ENCODE results near the gene SMPD4.
"Not testable (repeated sequence)": the region's sequence is repeated elsewhere in the genome, so short reads cannot be mapped to it uniquely, and the experiment has no call there.

The SMPD4 gene

GRCh38 chr2:130181325-130181879, at the start of gene SMPD4:
Gene SMPD4, minus strand, starts transcription at chr2:130181602. Its CDS starts 5,010 bp downstream, at chr2:130176592.
- in situ Hi-C loops (cut with MboI; ENCODE audit: low sequenced_read_pairs): no loop called here

- in situ Hi-C loops (cut with MboI; ENCODE audit: low sequenced_read_pairs): not testable (repeated sequence)
These were observed 49.5 kb upstream of the SMPD4 start for GRCh38 chr2:130230907-130231306.

- in situ Hi-C loops (cut with MboI; ENCODE audit: low sequenced_read_pairs): not testable (repeated sequence)
These were observed 49.0 kb upstream of the SMPD4 start for GRCh38 chr2:130230376-130230775.

GRCh38 chr2:130229161-130229510, 47.7 kb upstream of the SMPD4 start:
- in situ Hi-C loops (cut with MboI; ENCODE audit: low sequenced_read_pairs): not testable (repeated sequence)

- in situ Hi-C loops (cut with MboI; ENCODE audit: low sequenced_read_pairs): not testable (repeated sequence)
These were observed 47.2 kb upstream of the SMPD4 start for GRCh38 chr2:130228467-130229160.

GRCh38 chr2:130228005-130228404, 46.6 kb upstream of the SMPD4 start:
- in situ Hi-C loops (cut with MboI; ENCODE audit: low sequenced_read_pairs): not testable (repeated sequence)

GRCh38 chr2:130222523-130222922, 41.1 kb upstream of the SMPD4 start:
- in situ Hi-C loops (cut with MboI; ENCODE audit: low sequenced_read_pairs): not testable (repeated sequence)

GRCh38 chr2:130220505-130220904, 39.1 kb upstream of the SMPD4 start:
- in situ Hi-C loops (cut with MboI; ENCODE audit: low sequenced_read_pairs): not testable (repeated sequence)

GRCh38 chr2:130219147-130219546, 37.7 kb upstream of the SMPD4 start:
- in situ Hi-C loops (cut with MboI; ENCODE audit: low sequenced_read_pairs): not testable (repeated sequence)

- in situ Hi-C loops (cut with MboI; ENCODE audit: low sequenced_read_pairs): not testable (repeated sequence)
These were observed 25.6 kb upstream of the SMPD4 start for GRCh38 chr2:130207051-130207450.

GRCh38 chr2:130203150-130203549, 21.7 kb upstream of the SMPD4 start:
- in situ Hi-C loops (cut with MboI; ENCODE audit: low sequenced_read_pairs): not testable (repeated sequence)

GRCh38 chr2:130202518-130202917, 21.1 kb upstream of the SMPD4 start:
- in situ Hi-C loops (cut with MboI; ENCODE audit: low sequenced_read_pairs): not testable (repeated sequence)

GRCh38 chr2:130198343-130198742, 16.9 kb upstream of the SMPD4 start, which contains the start of gene TUBA3E:
Gene TUBA3E, minus strand, starts transcription at chr2:130198439. Its CDS starts 79 bp downstream, at chr2:130198360.
- in situ Hi-C loops (cut with MboI; ENCODE audit: low sequenced_read_pairs): no loop called here

- in situ Hi-C loops (cut with MboI; ENCODE audit: low sequenced_read_pairs): not testable (repeated sequence)
These were observed 14.7 kb upstream of the SMPD4 start for GRCh38 chr2:130196052-130196451.

GRCh38 chr2:130195089-130195635, 13.8 kb upstream of the SMPD4 start:
- in situ Hi-C loops (cut with MboI; ENCODE audit: low sequenced_read_pairs): not testable (repeated sequence)

GRCh38 chr2:130193824-130194223, 12.4 kb upstream of the SMPD4 start:
- in situ Hi-C loops (cut with MboI; ENCODE audit: low sequenced_read_pairs): not testable (repeated sequence)

- in situ Hi-C loops (cut with MboI; ENCODE audit: low sequenced_read_pairs): not testable (repeated sequence)
These were observed 11.0 kb upstream of the SMPD4 start for GRCh38 chr2:130192451-130192850.

GRCh38 chr2:130191319-130191718, 9.9 kb upstream of the SMPD4 start:
- in situ Hi-C loops (cut with MboI; ENCODE audit: low sequenced_read_pairs): not testable (repeated sequence)

GRCh38 chr2:130190237-130190636, 8.8 kb upstream of the SMPD4 start:
- in situ Hi-C loops (cut with MboI; ENCODE audit: low sequenced_read_pairs): no loop called here

GRCh38 chr2:130188958-130189357, 7.6 kb upstream of the SMPD4 start:
- in situ Hi-C loops (cut with MboI; ENCODE audit: low sequenced_read_pairs): not testable (repeated sequence)

- in situ Hi-C loops (cut with MboI; ENCODE audit: low sequenced_read_pairs): not testable (repeated sequence)
These were observed 6.7 kb upstream of the SMPD4 start for GRCh38 chr2:130187859-130188792.
